Activated T-cell treated with anti-CD3 and anti-CD28 coated beads, Interleukin-2, amount 50 U/mL, for 24 hours (primary cell): Measurements from ENCODE around the gene FBXL12.
A peak's percentile ranks its signal among the peaks of the same experiment; 100 is the strongest.
"Not testable (repeated sequence)": the region's sequence is repeated elsewhere in the genome, so short reads cannot be mapped to it uniquely, and the experiment has no call there.

Experiments used
- DNase-seq: peaks from one replicate; pipeline ENCODE4 v3.0.0-alpha.2; 2020
- H3K27ac Mint-ChIP-seq: 2 replicates; pipeline ENCODE4 v1.8.0; 2020; ENCODE audit warnings: mild to moderate bottlenecking, mixed read lengths
- H3K27me3 Mint-ChIP-seq: 2 replicates; pipeline ENCODE4 v1.8.0; 2020; ENCODE audit warnings: mixed read lengths
- H3K36me3 Mint-ChIP-seq: 2 replicates; pipeline ENCODE4 v1.8.0; 2020; ENCODE audit warnings: low read depth, mixed read lengths
- H3K4me1 Mint-ChIP-seq: 2 replicates; pipeline ENCODE4 v1.8.0; 2020; ENCODE audit warnings: low read depth, mixed read lengths
- H3K4me3 Mint-ChIP-seq: 2 replicates; pipeline ENCODE4 v1.8.0; 2020; ENCODE audit warnings: mild to moderate bottlenecking, moderate library complexity, mixed read lengths
- H3K9me3 Mint-ChIP-seq: 2 replicates; pipeline ENCODE4 v1.8.0; 2020; ENCODE audit warnings: mixed read lengths

Gene FBXL12

DNA sequence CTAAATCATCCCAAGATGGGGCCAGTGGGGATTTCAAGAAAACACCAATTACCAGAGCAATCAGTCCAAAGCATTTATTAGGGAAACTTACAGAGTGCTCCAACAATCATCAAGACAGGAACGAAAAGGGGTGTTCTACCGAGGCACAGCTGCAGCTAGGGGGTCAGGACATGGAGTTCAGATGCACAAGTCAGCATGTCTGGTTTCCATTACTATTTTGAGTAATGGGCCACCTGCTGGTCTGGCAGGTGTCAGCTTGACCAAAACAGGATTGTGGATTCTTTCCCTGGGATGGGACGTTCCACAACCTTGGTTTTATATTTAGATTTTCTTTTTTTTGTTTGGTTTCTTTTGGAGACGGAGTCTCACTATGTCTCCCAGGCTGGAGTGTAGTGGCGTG, 4.9 kb upstream of the FBXL12 start:
- no peak for DNase-seq
- no peaks in the 10 kb centered on the region for H3K9me3 Mint-ChIP-seq
- H3K4me1 Mint-ChIP-seq: peaks cover 30% of the 10 kb centered on the region
- H3K4me3 Mint-ChIP-seq: no peak overlapping the region
- no peaks in the 10 kb centered on the region for H3K27me3 Mint-ChIP-seq
- peaks cover 38% of the 10 kb centered on the region for H3K36me3 Mint-ChIP-seq
- H3K27ac Mint-ChIP-seq: no peak overlapping the region

DNA sequence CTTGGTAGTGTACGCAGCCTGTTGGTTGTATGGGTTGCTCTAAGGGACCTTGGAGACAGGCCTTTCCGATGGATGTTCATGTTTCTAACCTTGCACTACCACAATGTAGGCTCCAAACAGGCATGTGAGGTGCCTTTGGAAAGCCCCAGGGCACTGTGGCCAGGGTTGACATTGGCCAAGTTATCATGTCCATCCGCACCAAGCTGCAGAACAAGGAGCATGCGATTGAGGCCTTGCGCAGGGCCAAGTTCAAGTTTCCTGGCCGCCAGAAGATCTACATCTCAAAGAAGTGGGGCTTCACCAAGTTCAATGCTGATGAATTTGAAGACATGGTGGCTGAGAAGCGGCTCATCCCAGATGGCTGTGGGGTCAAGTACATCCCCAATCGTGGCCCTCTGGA, 1.2 kb upstream of the FBXL12 start:
- H3K4me1 Mint-ChIP-seq: peaks cover 35% of the 10 kb centered on the region
- not testable (repeated sequence) for H3K27me3 Mint-ChIP-seq, DNase-seq, H3K9me3 Mint-ChIP-seq
- peak overlapping the region; percentile 97 for H3K27ac Mint-ChIP-seq
- peak overlapping the region; percentile 93 for H3K4me3 Mint-ChIP-seq
- peaks cover 46% of the 10 kb centered on the region for H3K36me3 Mint-ChIP-seq

DNA sequence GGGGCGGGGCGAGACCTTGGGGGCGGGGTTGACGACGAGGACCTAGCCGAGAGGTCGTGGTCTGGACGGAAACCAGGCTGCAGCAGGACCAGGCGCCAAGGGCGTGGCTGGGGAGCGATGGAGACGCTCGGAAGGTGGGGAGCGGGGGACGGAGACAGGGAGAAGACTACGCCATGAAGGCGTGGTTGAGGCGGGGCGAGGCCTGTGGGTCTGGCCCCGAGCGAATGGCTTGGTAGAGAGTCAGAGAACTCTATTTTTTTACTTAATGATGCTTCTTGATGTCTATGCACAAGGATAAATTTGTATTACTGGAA, 674 bp upstream of the FBXL12 start:
- no peaks in the 10 kb centered on the region for H3K27me3 Mint-ChIP-seq
- DNase-seq: no peak
- H3K36me3 Mint-ChIP-seq: peaks cover 50% of the 10 kb centered on the region
- peak overlapping the region; percentile 97 for H3K27ac Mint-ChIP-seq
- H3K9me3 Mint-ChIP-seq: peaks cover 7% of the 10 kb centered on the region
- peaks cover 39% of the 10 kb centered on the region for H3K4me1 Mint-ChIP-seq
- H3K4me3 Mint-ChIP-seq: peak overlapping the region; percentile 93

DNA sequence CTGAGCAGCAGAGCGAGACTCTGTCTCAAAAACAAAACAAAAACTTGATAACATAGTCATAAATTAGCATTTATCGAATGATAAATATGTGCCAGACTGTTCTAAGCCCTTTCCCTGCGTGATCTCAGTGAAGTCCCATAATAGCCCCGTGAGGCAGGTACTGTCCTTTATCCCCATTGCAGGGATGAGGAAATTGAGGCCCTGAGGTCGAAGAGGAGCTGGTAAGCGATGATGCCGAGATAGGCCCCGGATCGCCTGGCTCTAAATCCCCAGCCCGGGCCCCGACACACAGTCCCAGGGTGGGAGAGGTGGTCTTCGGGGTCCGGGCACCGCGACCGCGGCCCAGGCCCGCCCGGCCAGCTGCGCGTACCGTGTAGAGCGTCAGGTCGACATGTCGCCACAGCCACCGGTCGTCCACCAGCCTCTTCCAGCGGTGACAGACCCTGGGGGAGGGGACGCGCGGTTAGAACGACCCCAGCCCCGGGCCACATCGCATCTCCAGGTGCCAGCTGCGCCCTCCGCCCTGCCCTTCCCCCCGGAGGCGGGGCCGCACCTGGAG, 625 bp downstream of the FBXL12 start:
- Mint-ChIP-seq H3K4me3 (peak overlapping the region; percentile 93), H3K27me3 (no peaks in the 10 kb centered on the region), H3K36me3 (peaks cover 51% of the 10 kb centered on the region), H3K4me1 (peaks cover 39% of the 10 kb centered on the region), H3K27ac (peak overlapping the region; percentile 97), H3K9me3 (peaks cover 7% of the 10 kb centered on the region)
- no peak for DNase-seq

DNA sequence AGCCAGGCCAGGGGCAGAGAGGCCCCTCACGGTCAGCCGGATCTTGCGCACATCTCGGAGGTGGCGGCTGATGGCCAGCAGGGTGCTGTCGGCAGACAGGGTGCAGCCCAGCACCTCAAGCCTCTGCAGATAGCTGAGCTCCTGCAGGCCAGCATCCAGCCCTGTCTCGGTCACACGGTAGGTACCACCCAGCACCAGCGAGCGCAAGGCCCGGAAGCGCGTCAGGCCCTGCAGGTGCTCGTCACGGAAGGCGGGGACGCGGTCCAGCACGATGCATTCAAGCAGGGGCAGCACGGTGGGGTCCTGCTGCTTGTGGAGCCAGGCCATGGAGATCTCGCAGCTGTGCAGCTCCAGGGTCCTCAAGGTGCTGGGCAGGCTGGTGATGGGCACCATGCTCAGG, 7.7 kb downstream of the FBXL12 start:
- Mint-ChIP-seq H3K4me1 (peaks cover 34% of the 10 kb centered on the region), H3K9me3 (peaks cover under 1% of the 10 kb centered on the region), H3K36me3 (peaks cover 70% of the 10 kb centered on the region), H3K27ac (no peak overlapping the region), H3K4me3 (no peak overlapping the region), H3K27me3 (no peaks in the 10 kb centered on the region)
- no peak for DNase-seq

DNA sequence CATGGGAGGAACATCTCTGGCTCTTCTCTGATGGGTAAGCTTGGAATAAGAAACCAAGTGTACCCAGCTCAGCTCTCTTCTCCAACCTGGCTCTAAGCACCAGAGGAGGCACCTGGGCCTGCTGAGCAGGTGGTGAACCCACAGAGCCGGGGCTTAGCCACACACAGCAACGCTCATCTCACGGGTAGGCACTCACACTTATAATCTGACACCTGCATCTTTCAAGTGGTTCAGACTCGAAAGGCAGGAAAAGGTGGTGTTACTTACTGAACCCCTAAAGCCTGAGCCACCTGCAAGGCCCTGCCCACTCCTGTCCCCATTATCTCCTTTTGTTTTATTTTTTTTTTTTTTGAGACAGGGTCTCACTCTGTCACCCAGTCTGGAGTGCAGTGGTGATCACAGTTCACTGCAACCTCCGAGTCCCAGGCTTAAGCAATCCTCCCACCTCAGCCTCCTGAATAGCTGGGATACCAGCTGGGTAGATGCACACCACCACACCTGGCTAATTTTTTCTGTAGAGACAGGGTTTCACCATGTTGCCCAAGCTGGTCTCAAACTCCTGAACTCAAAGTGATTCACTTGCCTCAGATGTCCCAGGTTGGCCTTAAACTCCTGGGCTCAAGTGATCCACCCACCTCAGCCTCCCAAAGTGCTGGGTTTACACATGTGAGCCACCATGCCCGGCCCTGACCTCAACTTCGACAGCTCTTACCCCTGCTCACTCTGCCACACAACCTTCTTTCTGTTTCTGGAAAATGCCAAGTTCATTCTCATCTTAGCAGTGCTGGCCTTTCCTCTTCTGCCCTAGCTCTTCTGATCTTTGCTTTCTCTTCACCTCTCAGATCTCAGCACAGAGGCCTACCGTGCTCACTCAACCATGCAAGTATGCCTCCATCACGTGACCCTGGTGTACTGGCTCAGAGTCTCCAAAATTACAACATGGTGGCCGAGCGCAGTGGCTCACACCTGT, 9.7 kb downstream of the FBXL12 start:
- H3K4me3 Mint-ChIP-seq: no peak overlapping the region
- no peaks in the 10 kb centered on the region for H3K9me3 Mint-ChIP-seq
- peak overlapping the region; percentile 80 for H3K27ac Mint-ChIP-seq
- H3K27me3 Mint-ChIP-seq: no peaks in the 10 kb centered on the region
- no peak for DNase-seq
- peaks cover 30% of the 10 kb centered on the region for H3K4me1 Mint-ChIP-seq
- H3K36me3 Mint-ChIP-seq: peaks cover 63% of the 10 kb centered on the region

DNA sequence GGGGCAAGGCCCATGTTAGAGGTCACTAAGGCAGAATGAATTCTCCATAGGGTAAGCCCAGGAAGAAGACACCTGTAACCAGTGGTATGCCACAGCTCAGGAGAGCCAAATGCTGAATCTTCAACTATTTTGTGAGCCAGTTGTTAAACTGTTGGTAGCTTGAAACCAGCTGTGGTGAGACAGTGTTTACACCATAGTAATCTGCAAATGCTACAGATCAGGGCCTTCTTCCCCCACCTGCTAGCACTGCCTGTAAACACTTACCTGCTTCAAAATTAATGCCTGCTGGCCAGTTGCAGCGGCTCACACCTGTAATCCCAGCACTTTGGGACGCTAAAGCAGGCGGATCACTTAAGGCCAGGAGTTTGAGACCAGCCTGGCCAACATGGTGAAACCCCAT, 12.1 kb downstream of the FBXL12 start:
- Mint-ChIP-seq H3K27ac (no peak overlapping the region), H3K27me3 (no peaks in the 10 kb centered on the region), H3K4me1 (peaks cover 31% of the 10 kb centered on the region), H3K9me3 (no peaks in the 10 kb centered on the region), H3K36me3 (peaks cover 59% of the 10 kb centered on the region), H3K4me3 (no peak overlapping the region)
- no peak for DNase-seq

DNA sequence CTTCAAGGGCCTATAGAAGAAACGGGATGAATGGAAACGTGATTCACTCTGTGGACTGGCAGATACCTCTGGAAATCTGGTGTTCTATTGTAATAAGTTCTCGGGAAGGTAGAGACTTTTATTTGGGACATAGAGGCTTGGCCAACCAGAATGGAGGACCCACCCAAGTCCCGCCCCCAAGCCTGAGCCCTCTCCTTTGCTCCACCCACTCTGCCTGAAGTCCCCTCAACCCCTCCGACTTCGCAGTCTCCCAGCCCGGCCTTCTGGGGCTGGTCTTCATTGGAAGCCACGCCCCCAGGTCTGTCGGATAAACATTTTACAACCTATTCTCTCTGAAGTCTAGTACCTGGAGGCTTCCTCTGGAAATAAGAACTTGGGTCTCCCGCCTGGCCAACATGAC, 16.9 kb downstream of the FBXL12 start:
- peaks cover 27% of the 10 kb centered on the region for H3K36me3 Mint-ChIP-seq
- no peak for DNase-seq

DNA sequence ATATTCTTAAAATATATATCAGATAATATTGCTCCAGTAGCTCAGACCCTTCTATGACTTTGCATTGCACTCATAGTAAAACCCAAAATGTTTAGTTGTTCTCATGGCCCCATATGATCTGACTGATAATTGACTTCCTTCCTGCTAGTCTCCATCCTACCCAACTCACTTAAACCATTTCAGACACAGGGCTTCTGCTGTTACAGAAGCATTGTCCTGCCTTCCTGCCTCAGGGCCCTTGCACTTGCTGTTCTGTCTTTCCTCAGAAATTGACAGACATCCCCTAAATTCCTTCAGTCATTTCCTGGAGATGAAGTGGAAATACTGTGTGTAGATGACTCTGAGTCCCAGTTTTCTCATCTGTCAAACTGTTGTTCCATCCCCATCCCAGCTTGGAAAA, 19.7 kb downstream of the FBXL12 start:
- Mint-ChIP-seq H3K36me3 (peaks cover 13% of the 10 kb centered on the region), H3K9me3 (no peaks in the 10 kb centered on the region), H3K4me3 (no peak overlapping the region), H3K27me3 (no peaks in the 10 kb centered on the region), H3K4me1 (peaks cover 25% of the 10 kb centered on the region), H3K27ac (peak overlapping the region; percentile 10)
- no peak for DNase-seq

More for the DNA sequence above, 16.9 kb downstream of the FBXL12 start:
- Mint-ChIP-seq H3K4me1 (peaks cover 22% of the 10 kb centered on the region), H3K9me3 (no peaks in the 10 kb centered on the region), H3K4me3 (no peak overlapping the region), H3K27me3 (no peaks in the 10 kb centered on the region), H3K27ac (no peak overlapping the region)

DNA sequence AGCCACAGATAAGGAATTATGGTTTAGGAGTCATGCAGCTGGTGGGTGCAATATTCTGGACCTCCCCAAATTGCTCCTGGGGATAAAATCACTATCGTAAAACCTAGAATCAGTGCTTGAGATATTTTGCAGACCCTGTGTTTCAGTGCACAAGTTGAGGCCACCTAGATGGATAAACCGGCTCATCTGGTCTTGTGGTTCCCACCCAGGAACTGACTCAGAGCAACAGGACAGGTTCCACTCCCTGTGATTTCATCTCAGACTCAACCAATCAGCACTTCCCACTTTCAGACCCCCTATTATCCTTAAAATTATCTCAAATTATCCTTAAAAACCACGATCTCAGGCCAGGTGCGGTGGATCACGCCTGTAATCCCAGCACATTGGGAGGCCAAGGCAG, 21.0 kb downstream of the FBXL12 start:
- peaks cover 10% of the 10 kb centered on the region for H3K36me3 Mint-ChIP-seq
- no peak for DNase-seq
- H3K9me3 Mint-ChIP-seq: peaks cover 6% of the 10 kb centered on the region
- H3K4me1 Mint-ChIP-seq: peaks cover 27% of the 10 kb centered on the region
- H3K27ac Mint-ChIP-seq: no peak overlapping the region
- no peak overlapping the region for H3K4me3 Mint-ChIP-seq
- no peaks in the 10 kb centered on the region for H3K27me3 Mint-ChIP-seq

DNA sequence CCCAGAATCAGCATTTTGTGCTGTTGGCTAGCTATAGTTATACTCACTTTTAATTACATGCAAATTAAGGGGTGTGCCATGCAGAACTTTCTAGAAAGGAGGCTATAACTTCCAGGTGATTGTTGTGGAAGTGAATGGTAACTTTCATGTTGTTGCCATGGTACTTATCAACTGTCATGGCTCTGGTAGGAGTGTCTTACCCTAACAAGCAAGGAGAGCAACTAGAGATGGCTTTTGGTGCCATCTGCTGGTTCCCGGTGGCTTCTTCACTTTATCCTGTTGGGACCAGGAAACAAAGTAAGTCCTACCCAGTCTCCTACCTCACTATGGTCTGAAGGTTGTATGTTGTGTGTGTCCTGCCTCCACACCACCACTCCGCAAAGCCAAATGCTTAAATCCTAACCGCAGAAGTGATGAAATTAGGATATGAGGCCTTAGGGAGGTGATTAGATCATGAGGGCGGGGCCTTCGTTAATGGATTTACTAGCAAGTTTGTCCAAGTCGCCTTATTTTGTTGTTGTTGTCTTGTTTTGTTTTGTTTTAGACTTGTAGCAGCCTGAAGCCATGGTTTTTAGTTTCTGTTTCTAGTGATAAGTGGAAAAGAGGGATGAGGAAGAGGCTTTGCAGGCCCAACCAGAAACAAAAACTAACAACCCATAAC, 22.6 kb downstream of the FBXL12 start:
- no peaks in the 10 kb centered on the region for H3K27me3 Mint-ChIP-seq
- H3K4me3 Mint-ChIP-seq: no peak overlapping the region
- H3K4me1 Mint-ChIP-seq: peaks cover 30% of the 10 kb centered on the region
- peak overlapping the region; percentile 40 for H3K27ac Mint-ChIP-seq
- H3K9me3 Mint-ChIP-seq: peaks cover 6% of the 10 kb centered on the region
- DNase-seq: peak; percentile 83
- peaks cover 5% of the 10 kb centered on the region for H3K36me3 Mint-ChIP-seq

DNA sequence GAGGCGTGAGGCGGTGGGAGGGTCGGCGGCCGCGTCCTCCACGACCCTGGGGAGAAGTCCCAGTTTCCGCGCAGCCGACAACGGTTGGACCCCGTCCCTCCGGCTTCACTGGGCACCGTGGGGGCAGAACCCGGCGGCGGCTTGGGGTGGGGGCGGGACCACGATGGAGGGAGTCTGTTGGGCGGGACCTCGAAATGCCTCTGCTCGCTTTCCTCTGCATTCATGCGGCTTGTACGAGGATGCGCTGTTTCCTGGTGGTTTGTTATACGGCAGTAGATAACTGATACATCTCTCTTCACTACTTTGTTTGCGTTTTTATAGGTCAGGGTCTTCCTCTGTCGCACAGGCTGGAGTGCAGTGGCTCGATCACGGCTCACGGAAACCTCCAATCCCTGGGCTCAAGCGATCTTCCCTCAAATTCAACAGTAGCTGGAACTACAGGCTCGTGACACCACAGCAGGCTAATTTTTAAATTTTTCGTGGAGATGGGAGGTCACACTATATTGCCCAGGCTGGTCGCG, 25.7 kb downstream of the FBXL12 start:
- Mint-ChIP-seq H3K9me3 (peaks cover 6% of the 10 kb centered on the region), H3K4me3 (peak overlapping the region; percentile 77), H3K36me3 (peaks cover 5% of the 10 kb centered on the region), H3K4me1 (peaks cover 34% of the 10 kb centered on the region), H3K27ac (peak overlapping the region; percentile 87), H3K27me3 (no peaks in the 10 kb centered on the region)
- DNase-seq: no peak

DNA sequence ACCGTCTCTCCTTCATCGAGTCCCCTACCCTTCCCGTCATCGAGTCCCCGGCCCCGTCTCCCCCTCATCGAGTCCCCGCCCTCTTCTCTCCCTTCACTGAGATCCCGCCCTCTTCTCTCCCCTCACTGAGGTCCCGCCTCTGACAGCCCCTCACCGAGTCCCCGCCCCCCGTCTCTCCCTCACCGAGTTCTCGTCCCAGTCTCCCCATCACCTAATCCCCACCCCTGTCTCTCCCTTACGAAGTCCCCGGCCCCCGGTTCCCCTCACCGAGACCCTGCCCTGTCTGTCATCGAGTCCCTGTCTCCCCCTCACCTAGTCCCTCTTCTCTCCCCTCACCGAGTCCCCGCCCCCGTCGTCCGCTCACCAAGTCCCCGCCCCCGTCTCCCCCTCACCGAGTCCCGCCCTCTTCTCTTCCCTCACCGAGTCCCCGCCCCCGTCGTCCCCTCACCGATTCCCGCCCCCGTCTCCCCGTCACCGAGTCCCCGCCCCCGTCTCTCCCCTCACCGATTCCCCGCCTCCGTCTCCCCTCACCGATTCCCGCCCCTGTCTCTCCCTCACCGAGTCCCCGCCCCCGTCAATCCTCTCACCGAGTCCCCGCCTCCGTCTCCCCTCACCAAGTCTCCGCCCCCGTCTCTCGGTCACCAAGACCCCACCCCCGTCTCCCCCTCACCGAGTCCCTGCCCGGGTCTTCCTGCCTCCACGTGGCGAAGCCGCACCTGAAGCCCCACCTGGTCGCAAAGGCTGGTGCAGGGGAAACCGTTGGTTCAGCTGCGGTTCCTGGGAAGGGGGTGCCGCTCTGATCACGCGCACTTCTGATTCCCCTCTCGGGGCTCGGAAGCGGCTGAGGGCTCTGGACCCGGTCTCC, 26.4 kb downstream of the FBXL12 start:
- Mint-ChIP-seq H3K4me1 (peaks cover 27% of the 10 kb centered on the region), H3K36me3 (peaks cover 5% of the 10 kb centered on the region), H3K27ac (peak overlapping the region; percentile 95), H3K9me3 (peaks cover 6% of the 10 kb centered on the region), H3K27me3 (no peaks in the 10 kb centered on the region), H3K4me3 (peak overlapping the region; percentile 77)
- peak; percentile 91 for DNase-seq
